Panc1 (cell line): ENCODE data around the gene SLC36A4. TPM values are rescaled to one million over a fixed set of nuclear protein-coding genes. Genes with fewer than 3 reads are reported as not detected.
"Not testable (repeated sequence)": the region's sequence is repeated elsewhere in the genome, so short reads cannot be mapped to it uniquely, and the experiment has no call there.

ENCODE experiments used
- ATAC-seq: fragments of 200-7000 bp; cut with Tn5 transposase; 2 replicates; pipeline ENCODE4 v1.9.1; 2020; ENCODE audit warnings: mild to moderate bottlenecking, moderate library complexity
- BruUV-seq: library from RNA; stranded (reverse); fragments of 400-500 nt; replicated peaks from 2 replicates; lab custom pipeline; 2021; lab: Mats Ljungman, UMichigan
- CTCF ChIA-PET: fragments of 300-600 bp; sonication (Branson Sonifier 250); formaldehyde crosslinking; loops from one replicate; lab custom pipeline; 2022; ENCODE audit warnings: antibody characterized with exemption; lab: Charles Lee
- POLR2A ChIA-PET: fragments of 300-600 bp; sonication (Branson Sonifier 250); formaldehyde crosslinking; loops from one replicate; lab custom pipeline; 2022; ENCODE audit warnings: antibody characterized with exemption; lab: Charles Lee
- DNase-seq: peaks from one replicate; pipeline ENCODE4 v3.0.0-alpha.2; 2010; ENCODE audit warnings: low read depth, low spot score
- H3K27ac ChIP-seq: 2 replicates; pipeline ENCODE4 v1.5.1; 2011; ENCODE audit warnings: mild to moderate bottlenecking, low read length, inconsistent platforms
- H3K27me3 ChIP-seq: fragments of 200-500 bp; sonication (Bioruptor generic); 2 replicates; pipeline ENCODE4 v1.6.0; 2014; ENCODE audit warnings: low read length, inconsistent platforms; ENCODE audit not compliant: control insufficient read depth, insufficient read depth
- H3K36me3 ChIP-seq: fragments of 200-500 bp; sonication (Bioruptor generic); 2 replicates; pipeline ENCODE4 v1.5.1; 2014; ENCODE audit warnings: inconsistent platforms, mild to moderate bottlenecking, low read length, moderate library complexity; ENCODE audit not compliant: control insufficient read depth, insufficient read depth
- H3K4me1 ChIP-seq: 2 replicates; pipeline ENCODE4 v1.5.1; 2011; ENCODE audit warnings: inconsistent platforms, mild to moderate bottlenecking, low read length, moderate library complexity; ENCODE audit not compliant: control insufficient read depth, insufficient read depth
- H3K4me3 ChIP-seq, 2 experiments: 2 replicates each; pipeline ENCODE4 v1.5.1; 2011 to 2012; ENCODE audit warnings: low read depth in 2 of 2, low read length in 2 of 2, mild to moderate bottlenecking in 2 of 2, inconsistent platforms in 1 of 2, moderate library complexity in 1 of 2
- H3K9me3 ChIP-seq: fragments of 200-500 bp; sonication (Bioruptor generic); 2 replicates; pipeline ENCODE4 v1.5.1; 2014; ENCODE audit warnings: low read depth, mild to moderate bottlenecking, inconsistent platforms, low read length, moderate library complexity; ENCODE audit not compliant: control insufficient read depth, insufficient read depth
- POLR2AphosphoS5 ChIP-seq: IDR thresholded peaks from 2 replicates; pipeline ENCODE4 v1.6.1; 2012; ENCODE audit warnings: mild to moderate bottlenecking, low read depth, low read length, moderate library complexity
- REST ChIP-seq, 2 experiments: IDR thresholded peaks; 2 replicates each; pipeline ENCODE4 v1.6.1; 2011 to 2012; ENCODE audit warnings: low read depth in 2 of 2, control low read depth in 1 of 2, low read length in 1 of 2, mild to moderate bottlenecking in 1 of 2, moderate library complexity in 1 of 2; ENCODE audit not compliant: insufficient read depth in 1 of 2
- SIN3A ChIP-seq: IDR thresholded peaks from 2 replicates; pipeline ENCODE4 v1.6.1; 2012; ENCODE audit warnings: low read depth, mild to moderate bottlenecking, low read length, moderate library complexity, borderline replicate concordance; ENCODE audit not compliant: insufficient read depth
- TCF7L2 ChIP-seq: IDR thresholded peaks from 2 replicates; pipeline ENCODE4 v1.6.1; 2011; ENCODE audit warnings: mild to moderate bottlenecking, low read depth, low read length, inconsistent platforms
- in situ Hi-C: cut with HindIII; loops from 2 replicates; pipeline ENCODE4 v1.10.0; 2016; ENCODE audit warnings: low sequenced_read_pairs, low pct_unique_long_range_greater_than_20kb
- intact Hi-C: fragments of 100-400 bp; cut with micrococcal nuclease; formaldehyde crosslinking; loops from one replicate; pipeline ENCODE4 v1.10.0; 2022; ENCODE audit not compliant: unreplicated experiment
- total RNA-seq: library from RNA; stranded (reverse); gene quantifications from one replicate; pipeline ENCODE4 v1.2.1, GENCODE V29; 2021; ENCODE audit not compliant: unreplicated experiment
- TF ChIP-seq, protein P1 (sequence below): fragments of 450-650 bp; IDR thresholded peaks from 2 replicates; pipeline ENCODE4 v1.5.1; 2017; ENCODE audit warnings: mild to moderate bottlenecking

SLC36A4 gene
- total RNA-seq, 1 experiment from 2014 or later: 30.3 TPM

DNA sequence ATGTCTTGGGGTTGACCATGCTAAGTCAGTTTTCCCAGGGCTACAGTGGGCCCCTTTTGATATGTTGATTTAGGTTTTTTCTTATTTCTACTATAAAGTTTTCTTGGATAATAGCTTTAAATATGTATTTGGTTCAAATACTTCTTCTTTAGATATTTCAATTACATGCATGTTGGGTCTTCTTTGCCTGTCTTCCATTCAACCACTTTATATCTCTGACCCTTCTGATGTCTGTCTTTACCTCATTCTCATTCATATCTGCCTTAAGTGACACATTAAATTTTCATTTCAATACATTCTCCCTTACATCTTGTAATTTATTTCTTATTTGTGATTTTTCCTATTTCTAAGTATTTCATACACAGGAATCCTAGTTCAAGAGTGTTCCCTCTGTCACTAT, 10.5 kb downstream of the SLC36A4 start:
- ChIA-PET POLR2A (no interaction called here), CTCF (no interaction called here)
- DNase-seq (no peak), ATAC-seq (no peak)
- H3K27me3 ChIP-seq: no peaks in the 10 kb centered on the region
- no TSS peak for BruUV-seq
- H3K36me3 ChIP-seq: peaks cover 5% of the 10 kb centered on the region; the same call in 1 of the 2 replicates
- no peaks in the 10 kb centered on the region for H3K4me1 ChIP-seq
- intact Hi-C loops (no loop called here), in situ Hi-C loops (no loop called here)
- peaks cover 17% of the 10 kb centered on the region; the same call in 1 of the 2 replicates for H3K9me3 ChIP-seq
- no peak overlapping the region for H3K4me3 ChIP-seq
- H3K27ac ChIP-seq: no peak overlapping the region
- TF ChIP-seq, protein P1, sequence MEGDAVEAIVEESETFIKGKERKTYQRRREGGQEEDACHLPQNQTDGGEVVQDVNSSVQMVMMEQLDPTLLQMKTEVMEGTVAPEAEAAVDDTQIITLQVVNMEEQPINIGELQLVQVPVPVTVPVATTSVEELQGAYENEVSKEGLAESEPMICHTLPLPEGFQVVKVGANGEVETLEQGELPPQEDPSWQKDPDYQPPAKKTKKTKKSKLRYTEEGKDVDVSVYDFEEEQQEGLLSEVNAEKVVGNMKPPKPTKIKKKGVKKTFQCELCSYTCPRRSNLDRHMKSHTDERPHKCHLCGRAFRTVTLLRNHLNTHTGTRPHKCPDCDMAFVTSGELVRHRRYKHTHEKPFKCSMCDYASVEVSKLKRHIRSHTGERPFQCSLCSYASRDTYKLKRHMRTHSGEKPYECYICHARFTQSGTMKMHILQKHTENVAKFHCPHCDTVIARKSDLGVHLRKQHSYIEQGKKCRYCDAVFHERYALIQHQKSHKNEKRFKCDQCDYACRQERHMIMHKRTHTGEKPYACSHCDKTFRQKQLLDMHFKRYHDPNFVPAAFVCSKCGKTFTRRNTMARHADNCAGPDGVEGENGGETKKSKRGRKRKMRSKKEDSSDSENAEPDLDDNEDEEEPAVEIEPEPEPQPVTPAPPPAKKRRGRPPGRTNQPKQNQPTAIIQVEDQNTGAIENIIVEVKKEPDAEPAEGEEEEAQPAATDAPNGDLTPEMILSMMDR: no peak
- TF ChIP-seq TCF7L2 (no peak), SIN3A (no peak), REST (IDR thresholded peaks at IDR 0.05; ENCODE audit: insufficient read depth in 1 of 2, low read depth in 2 of 2, low read length in 1 of 2) (no peak), POLR2AphosphoS5 (no peak)

- in situ Hi-C loops, H3K27ac ChIP-seq, POLR2A ChIA-PET, H3K4me3 ChIP-seq, H3K36me3 ChIP-seq, BruUV-seq, H3K27me3 ChIP-seq, DNase-seq, CTCF ChIA-PET, intact Hi-C loops, ATAC-seq, H3K4me1 ChIP-seq: not testable (repeated sequence)
- peaks cover 12% of the 10 kb centered on the region; the same call in 1 of the 2 replicates for H3K9me3 ChIP-seq
These were observed 19.9 kb downstream of the SLC36A4 start for GRCh38 chr11:93177891-93178290.

DNA sequence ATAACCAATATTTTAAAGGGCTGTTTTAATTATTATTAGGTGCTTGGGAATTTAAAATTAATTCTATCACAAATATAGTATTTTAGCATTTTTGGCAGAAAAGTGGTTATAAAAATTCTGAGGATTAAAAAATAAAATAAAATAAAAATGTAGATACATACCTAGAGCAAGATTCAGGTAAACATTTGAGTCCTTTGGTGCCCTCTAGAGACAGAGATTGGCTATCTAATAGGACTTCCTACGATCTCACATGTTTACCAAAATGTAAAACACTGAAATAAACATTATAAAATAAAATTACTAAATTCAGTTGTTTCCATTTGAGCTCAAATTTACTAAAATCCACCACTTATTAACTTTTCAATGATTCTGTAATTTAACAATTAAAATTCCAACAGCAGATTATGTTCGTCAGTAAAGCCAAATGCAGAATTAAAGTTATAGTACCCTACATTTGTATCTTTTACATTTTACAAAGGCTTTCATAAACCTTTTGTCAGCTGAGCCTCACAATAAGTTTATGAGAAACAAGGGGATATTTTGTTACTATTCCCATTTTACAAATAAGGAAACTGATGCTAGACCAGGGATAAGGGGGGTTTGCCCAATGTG, 27.7 kb downstream of the SLC36A4 start:
- in situ Hi-C loops: no loop called here
- Histone ChIP-seq H3K4me3 (no peak overlapping the region), H3K36me3 (peaks cover 3% of the 10 kb centered on the region), H3K27me3 (no peaks in the 10 kb centered on the region), H3K27ac (no peak overlapping the region), H3K4me1 (no peaks in the 10 kb centered on the region), H3K9me3 (no peaks in the 10 kb centered on the region)
- intact Hi-C loops: no loop called here
- peak; percentile 7 for DNase-seq
- CTCF ChIA-PET: no interaction called here
- POLR2A ChIA-PET: no interaction called here
- ATAC-seq: peak; percentile 63; the same call in 1 of the 2 replicates
- no TSS peak for BruUV-seq
- TF ChIP-seq REST (IDR thresholded peaks at IDR 0.05; ENCODE audit: insufficient read depth in 1 of 2, low read depth in 2 of 2, low read length in 1 of 2) (no peak), SIN3A (no peak), TCF7L2 (no peak), POLR2AphosphoS5 (no peak)
- TF ChIP-seq, protein P1: peak; percentile 61; the same call in 1 of the 2 replicates
